Raji (cell line): ENCODE measurements around the gene ZNF492.

Experiments
- POLR2A ChIP-seq: IDR thresholded peaks from 2 replicates; pipeline ENCODE4 v1.6.1; 2011; ENCODE audit warnings: low read depth, low read length, control low read depth; ENCODE audit not compliant: insufficient read depth

Gene ZNF492

DNA sequence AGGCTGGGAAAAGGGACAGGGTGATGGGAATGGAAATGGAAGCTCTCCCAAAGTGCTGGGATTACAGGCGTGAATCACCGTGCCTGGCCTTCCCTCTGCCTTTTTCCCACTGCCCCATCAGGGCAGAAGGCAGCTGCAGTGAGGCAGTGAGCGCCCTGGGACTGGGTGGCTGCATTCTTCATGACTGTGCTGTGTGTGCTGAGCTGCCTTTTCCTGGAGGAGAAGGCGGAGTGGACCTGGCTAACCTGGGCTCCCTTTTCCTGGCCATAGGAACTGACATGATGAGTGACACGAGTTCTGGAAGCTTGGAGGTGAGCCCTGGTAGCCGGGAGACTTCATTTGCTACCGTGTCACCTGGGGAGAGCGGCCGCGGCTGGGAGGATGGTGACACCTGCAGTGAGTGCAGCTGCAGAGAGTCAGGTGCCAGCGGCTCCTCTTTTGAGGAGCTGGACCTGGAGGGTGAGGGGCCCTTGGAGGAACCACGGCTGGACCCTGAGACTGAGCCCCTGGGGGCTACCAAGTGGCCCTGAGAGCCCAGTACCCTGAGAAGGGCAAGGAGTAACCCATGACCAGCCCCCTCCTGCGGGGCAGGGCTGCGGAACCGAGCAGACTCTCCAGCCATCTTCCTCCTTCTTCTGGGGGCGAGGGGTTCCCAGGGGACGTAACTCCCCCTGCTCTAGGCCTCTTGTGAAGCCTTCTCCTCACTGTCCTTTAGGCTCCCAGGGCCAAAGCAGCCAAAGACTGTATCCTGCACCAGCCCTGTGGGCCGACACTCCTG lies 26.3 kb upstream of the ZNF492 start:
- no peak for TF ChIP-seq POLR2A

DNA sequence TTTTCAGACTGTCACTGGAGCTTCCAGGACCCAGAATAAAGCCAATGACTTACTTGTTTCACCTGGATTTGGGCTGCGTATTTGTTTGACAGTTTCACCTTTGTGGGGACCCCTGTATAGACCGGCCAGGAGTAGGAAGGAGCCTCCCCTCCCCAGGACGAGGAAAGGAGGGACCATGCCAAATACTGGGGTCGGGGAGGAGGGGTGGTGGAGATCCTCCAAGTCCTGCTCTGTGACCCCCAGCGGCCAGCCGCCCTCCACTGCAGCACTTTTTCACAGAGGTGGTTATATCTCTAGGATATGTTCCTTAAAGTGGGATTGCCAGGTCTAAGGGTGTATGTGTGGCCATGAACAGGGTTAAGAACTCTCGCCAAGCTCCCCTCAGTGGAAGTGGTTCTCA lies 25.7 kb upstream of the ZNF492 start:
- no peak for TF ChIP-seq POLR2A

- TF ChIP-seq POLR2A = no peak
Observed at GRCh38 chr19:22609630-22610029, 24.5 kb upstream of the ZNF492 start.

DNA sequence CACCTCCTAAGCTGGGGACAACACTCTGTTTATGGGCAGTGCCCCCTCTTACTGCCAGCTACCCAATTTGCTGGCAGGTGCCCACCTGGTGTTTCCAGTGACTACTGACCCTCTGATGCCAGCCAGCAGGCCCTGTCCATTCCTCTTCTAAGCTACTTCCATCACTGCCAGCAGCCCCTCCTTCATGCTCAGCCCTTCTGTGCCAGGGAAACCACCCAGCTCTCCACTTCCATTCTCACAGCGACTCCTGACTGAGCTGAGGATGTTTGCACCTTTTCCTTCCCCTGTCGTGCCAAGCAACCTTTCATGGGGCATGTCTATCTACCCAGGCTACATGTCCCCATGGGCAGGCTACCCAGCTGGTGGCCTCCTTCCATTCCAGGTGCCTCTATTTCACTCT lies 24.0 kb upstream of the ZNF492 start:
- TF ChIP-seq POLR2A = no peak

- TF ChIP-seq POLR2A = no peak
Observed at GRCh38 chr19:22612316-22612715, 21.8 kb upstream of the ZNF492 start.

- TF ChIP-seq POLR2A = no peak
Observed at GRCh38 chr19:22616659-22617058, 17.5 kb upstream of the ZNF492 start.

DNA sequence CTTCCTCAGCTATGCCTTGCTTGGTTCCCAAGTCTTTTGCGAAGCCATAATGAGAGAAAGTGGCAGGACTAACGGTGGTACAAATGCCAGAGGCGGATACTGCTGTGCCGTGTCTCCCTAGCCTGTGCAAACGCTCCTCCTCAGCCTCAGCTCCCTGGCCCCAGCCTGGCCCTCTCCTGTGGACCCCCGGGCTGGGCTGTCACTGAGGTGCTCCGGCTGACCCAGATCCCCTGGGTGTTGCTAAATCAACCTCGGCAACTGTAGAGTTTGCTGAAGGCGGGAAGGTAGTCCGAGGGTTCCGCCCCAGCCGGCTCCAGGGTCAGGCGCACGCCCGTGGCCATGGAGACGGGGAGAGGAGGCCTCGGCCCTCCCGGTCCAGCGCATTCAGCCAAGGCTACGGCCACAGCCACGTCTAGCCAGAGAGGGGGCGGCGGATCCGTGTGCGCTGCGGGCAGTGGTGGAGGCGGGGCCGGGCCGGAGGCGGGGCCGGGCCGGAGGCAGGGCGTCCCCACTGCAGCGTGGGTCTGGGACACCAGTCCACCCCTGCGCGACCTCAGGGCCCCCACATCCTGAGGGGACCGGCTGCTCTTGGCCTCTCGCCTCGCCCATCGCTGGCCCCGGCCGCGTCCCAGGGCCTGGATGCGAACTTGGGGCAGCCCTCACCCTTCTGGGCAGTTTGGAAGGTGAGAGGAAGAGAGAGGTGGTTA lies 16.4 kb upstream of the ZNF492 start:
- no peak for TF ChIP-seq POLR2A

DNA sequence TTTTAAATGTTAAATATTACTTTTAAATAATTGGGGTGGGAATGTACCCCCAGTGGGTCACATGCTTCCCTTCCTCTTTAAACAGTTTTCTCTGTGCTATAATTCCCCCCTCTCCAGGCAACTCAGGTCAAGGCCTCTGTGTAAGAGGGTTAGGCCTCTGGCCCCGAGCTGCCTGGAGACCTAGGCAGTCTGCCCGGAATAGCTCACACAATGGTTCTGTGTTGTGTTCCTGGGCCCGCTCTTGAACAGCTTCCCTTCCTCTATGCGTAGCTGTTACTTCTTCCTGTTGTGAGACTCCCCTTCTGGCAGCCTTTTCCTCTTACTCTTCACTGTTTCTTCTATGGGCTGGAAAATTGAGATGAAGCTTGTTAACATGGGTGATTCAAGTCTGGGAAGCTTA lies 14.8 kb upstream of the ZNF492 start:
- no peak for TF ChIP-seq POLR2A

DNA sequence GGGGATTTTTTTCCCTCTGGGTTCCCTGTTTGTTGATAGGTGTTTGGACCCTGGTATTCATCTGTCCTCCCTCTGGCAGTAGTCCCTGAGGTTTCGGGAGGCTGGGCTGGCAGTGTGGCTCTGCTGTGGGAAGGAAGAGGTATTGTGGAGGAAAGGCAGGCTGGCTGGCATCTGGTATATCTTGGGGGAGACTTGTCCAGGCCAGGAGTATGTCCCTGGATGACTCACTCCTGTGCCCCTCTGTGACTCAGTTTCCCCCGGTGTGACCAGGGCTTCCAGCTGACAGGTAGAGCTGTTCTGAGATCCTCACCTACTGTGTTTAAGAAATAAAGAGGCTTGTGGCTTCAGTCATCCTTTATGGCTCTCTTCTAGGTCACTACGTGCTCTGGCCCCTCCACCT lies 14.2 kb upstream of the ZNF492 start:
- TF ChIP-seq POLR2A = no peak

- TF ChIP-seq POLR2A = no peak
Observed at GRCh38 chr19:22620401-22620800, 13.7 kb upstream of the ZNF492 start.

DNA sequence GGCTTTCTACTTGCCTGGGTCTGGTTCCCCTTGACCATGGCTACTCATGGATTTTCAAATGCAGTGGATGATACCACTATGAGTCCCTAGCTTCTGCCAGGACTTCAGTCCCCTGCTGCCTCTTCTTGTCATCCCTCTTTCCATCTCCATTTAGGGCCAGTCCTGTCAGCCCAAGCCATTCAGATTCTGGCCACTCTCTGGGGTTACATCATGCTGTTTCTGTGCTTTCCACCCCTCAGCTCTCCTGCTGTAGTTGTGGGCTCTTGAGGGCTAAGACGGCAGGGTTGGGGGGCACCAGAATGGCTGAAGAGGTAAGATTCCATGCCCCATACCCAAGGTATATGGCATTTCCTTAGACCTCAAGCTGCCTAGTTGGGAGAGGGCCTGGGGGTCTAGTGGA lies 13.2 kb upstream of the ZNF492 start:
- no peak for TF ChIP-seq POLR2A

DNA sequence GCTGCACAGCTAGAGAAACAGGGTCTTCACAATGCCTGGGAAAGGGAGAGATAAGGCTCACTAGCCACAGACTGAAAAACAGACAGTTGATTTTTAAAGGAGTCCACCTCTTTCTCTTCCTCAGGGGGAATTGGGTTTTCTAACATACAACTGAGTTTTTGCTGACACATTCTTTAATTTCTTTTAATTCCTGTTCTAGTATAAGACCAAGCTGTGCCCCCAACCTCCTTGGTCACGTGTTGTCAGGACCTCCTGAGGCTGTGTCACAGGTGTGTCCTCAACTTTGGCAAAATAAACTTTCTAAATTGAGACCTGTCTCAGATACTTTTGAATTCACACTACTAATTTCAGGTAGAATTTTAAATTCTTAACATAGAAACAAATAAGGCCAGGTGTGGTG lies 12.1 kb upstream of the ZNF492 start:
- no peak for TF ChIP-seq POLR2A

- no peak for TF ChIP-seq POLR2A
Observed at GRCh38 chr19:22622901-22623840, 11.0 kb upstream of the ZNF492 start.

- TF ChIP-seq POLR2A = no peak
Observed at GRCh38 chr19:22623841-22624221, 10.3 kb upstream of the ZNF492 start.

GRCh38 chr19:22625266-22626035 lies 8.7 kb upstream of the ZNF492 start:
- TF ChIP-seq POLR2A = no peak
